SK-N-SH (cell line): ENCODE results near the gene MCM9. TPM values are rescaled to one million over a fixed set of nuclear protein-coding genes. Genes with fewer than 3 reads are reported as not detected.
A peak's percentile ranks its signal among the peaks of the same experiment; 100 is the strongest.

Experiments
- CTCF ChIA-PET: fragments of 300-600, 350-600 bp; formaldehyde crosslinking; extraction: SDS; loops from one replicate; lab custom pipeline; 2021; lab: Yijun Ruan, JAX
- POLR2A ChIA-PET: fragments of 350-600 bp; sonication (Branson Sonifier 250); formaldehyde crosslinking; extraction: SDS; loops from one replicate; lab custom pipeline; 2020; ENCODE audit warnings: antibody characterized with exemption, inconsistent platforms; lab: Yijun Ruan, JAX
- DNase-seq: peaks from one replicate; pipeline ENCODE4 v3.0.0; 2012
- H2AFZ ChIP-seq: fragments of 200-600 bp; sonication (generic); 2 replicates; pipeline ENCODE4 v1.8.1; 2016; ENCODE audit warnings: antibody characterized with exemption, mild to moderate bottlenecking, low read depth
- H3F3A ChIP-seq: fragments of 200-600 bp; sonication (generic); replicated peaks from 2 replicates; pipeline ENCODE3; 2016; ENCODE audit warnings: antibody characterized with exemption, mild to moderate bottlenecking; ENCODE audit not compliant: insufficient read depth
- H3K27ac ChIP-seq, 2 experiments: fragments of 200-500 bp in 1 of 2; fragments of 200-600 bp in 1 of 2; sonication (Bioruptor generic) in 1 of 2; sonication (generic), shearing (Covaris generic) in 1 of 2; 2 replicates each; pipeline versions ENCODE4 v1.5.1 to v1.6.1; 2014 to 2016; ENCODE audit warnings: low read depth in 2 of 2, inconsistent platforms in 1 of 2, low read length in 1 of 2, mild to moderate bottlenecking in 1 of 2, mixed read lengths in 1 of 2
- H3K27me3 ChIP-seq: fragments of 200-600 bp; sonication (generic), shearing (Covaris generic); 2 replicates; pipeline ENCODE4 v1.6.1; 2016; ENCODE audit warnings: mixed run types; ENCODE audit not compliant: insufficient read depth
- H3K36me3 ChIP-seq, 2 experiments: fragments of 200-500 bp in 1 of 2; fragments of 200-600 bp in 1 of 2; sonication (Bioruptor generic) in 1 of 2; sonication (generic) in 1 of 2; replicated peaks in 1 of 2; 2 replicates each; pipeline versions ENCODE3 to v1.5.1; 2014 to 2016; ENCODE audit warnings: low read length in 1 of 2, mild to moderate bottlenecking in 1 of 2; ENCODE audit not compliant: insufficient read depth in 2 of 2, control insufficient read depth in 1 of 2
- H3K4me1 ChIP-seq, 2 experiments: fragments of 200-500 bp in 1 of 2; fragments of 200-600 bp in 1 of 2; sonication (Bioruptor generic) in 1 of 2; sonication (generic), shearing (Covaris generic) in 1 of 2; 2 replicates each; pipeline versions ENCODE4 v1.5.1 to v1.6.1; 2014 to 2016; ENCODE audit warnings: low read depth in 1 of 2, low read length in 1 of 2, mixed run types in 1 of 2; ENCODE audit not compliant: insufficient read depth in 2 of 2, control insufficient read depth in 1 of 2
- H3K4me2 ChIP-seq: fragments of 200-600 bp; sonication (generic), shearing (Covaris generic); 2 replicates; pipeline ENCODE4 v1.6.1; 2017; ENCODE audit warnings: mixed run types
- H3K4me3 ChIP-seq, 2 experiments: fragments of 200-500 bp in 1 of 2; fragments of 200-600 bp in 1 of 2; sonication (Bioruptor generic) in 1 of 2; sonication (generic), shearing (Covaris generic) in 1 of 2; 2 replicates each; pipeline versions ENCODE4 v1.5.1 to v1.8.1; 2014 to 2016; ENCODE audit warnings: low read depth in 2 of 2, inconsistent platforms in 1 of 2, low read length in 1 of 2, mild to moderate bottlenecking in 1 of 2, mixed read lengths in 1 of 2, moderate library complexity in 1 of 2
- H3K79me2 ChIP-seq: fragments of 200-600 bp; sonication (generic); 2 replicates; pipeline ENCODE4 v1.8.1; 2017; ENCODE audit warnings: mild to moderate bottlenecking; ENCODE audit not compliant: insufficient read depth
- H3K9ac ChIP-seq: fragments of 200-600 bp; sonication (generic); 2 replicates; pipeline ENCODE4 v1.6.1; 2017; ENCODE audit warnings: mixed run types
- H3K9me2 ChIP-seq: fragments of 200-600 bp; sonication (generic); 2 replicates; pipeline ENCODE4 v1.6.1; 2017; ENCODE audit warnings: mixed run types
- H3K9me3 ChIP-seq: fragments of 200-600 bp; sonication (generic); 2 replicates; pipeline ENCODE4 v1.6.1; 2017; ENCODE audit warnings: mixed run types, mild to moderate bottlenecking, moderate library complexity
- H4K20me1 ChIP-seq: fragments of 200-600 bp; sonication (generic); 2 replicates; pipeline ENCODE4 v1.6.1; 2017; ENCODE audit warnings: mild to moderate bottlenecking, mixed run types; ENCODE audit not compliant: insufficient read depth
- FOSL2 ChIP-seq: IDR thresholded peaks from 2 replicates; pipeline ENCODE4 v1.4.0; 2012; ENCODE audit warnings: low read depth, mild to moderate bottlenecking, moderate library complexity, borderline replicate concordance
- IRF3 ChIP-seq: fragments of 150-350 bp; IDR thresholded peaks from 2 replicates; pipeline ENCODE4 v1.6.1; 2016; ENCODE audit warnings: mild to moderate bottlenecking, low read depth, low read length
- MAX ChIP-seq: IDR thresholded peaks from 2 replicates; pipeline ENCODE4 v1.4.0; 2012; ENCODE audit warnings: low read depth
- MXI1 ChIP-seq: IDR thresholded peaks from 2 replicates; pipeline ENCODE4 v1.6.1; 2012; ENCODE audit warnings: mild to moderate bottlenecking, low read depth, low read length, improper control_type of control experiment
- PBX3 ChIP-seq: IDR thresholded peaks from 2 replicates; pipeline ENCODE4; 2012
- RFX5 ChIP-seq: IDR thresholded peaks from 2 replicates; pipeline ENCODE4 v1.6.1; 2012; ENCODE audit warnings: mild to moderate bottlenecking, improper control_type of control experiment, low read length
- WGBS: methylation state at CpG from one replicate; pipeline ENCODE4 v1.1.6; 2017; ENCODE audit warnings: low lambda C conversion rate; 5-methylcytosine and 5-hydroxymethylcytosine counted together
- polyA plus RNA-seq, 3 experiments: library from polyadenylated mRNA; depleted of rRNA; stranded (reverse); fragments of >200 nt; gene quantifications; 2 replicates each; pipeline ENCODE4 v1.2.3, GENCODE V29; 2012

Gene MCM9
- polyA plus RNA-seq, 1 of the 3 experiments (the other 2 are of a cell fraction) = 1.7 TPM

- WGBS = 54% methylated on average over 4 of the region's 4 CpGs
- Histone ChIP-seq H3K27ac (peak overlapping the region in 1 of 2 experiments; percentile 83; a peak in 2 of 4 replicates), H3K9ac (no peak overlapping the region), H3F3A (peaks cover 6% of the 10 kb centered on the region), H4K20me1 (no peaks in the 10 kb centered on the region), H3K36me3 (peaks cover 0 to 3% of the 10 kb centered on the region in 2 experiments), H3K9me3 (no peaks in the 10 kb centered on the region), H3K4me1 (peaks cover 7 to 14% of the 10 kb centered on the region in 2 experiments; a peak in 3 of 4 replicates), H3K79me2 (no peaks in the 10 kb centered on the region; the same call in 1 of the 2 replicates), H3K27me3 (no peaks in the 10 kb centered on the region), H3K4me3 (no peak overlapping the region), H3K9me2 (no peaks in the 10 kb centered on the region), H3K4me2 (no peak overlapping the region), H2AFZ (no peak overlapping the region)
- POLR2A ChIA-PET = no interaction called here
- TF ChIP-seq RFX5 (peak; percentile 60; the same call in 1 of the 2 replicates), MXI1 (peak; percentile 16; the same call in 1 of the 2 replicates), IRF3 (no peak)
- CTCF ChIA-PET = interaction anchor here (0.9 to 1.8 kb wide), 5 partner anchors 8 to 222 kb away, joined by 3 to 6 read pairs (median 4); no protein-coding TSS in a partner anchor
- DNase-seq = peak; percentile 55
Observed at GRCh38 chr6:118889163-118889562, 45.8 kb downstream of the MCM9 start.

GRCh38 chr6:118886641-118887040 lies 48.3 kb downstream of the MCM9 start:
- Histone ChIP-seq H3K36me3 (peaks cover 0 to 3% of the 10 kb centered on the region in 2 experiments), H3K9me2 (no peaks in the 10 kb centered on the region), H3K9ac (no peak overlapping the region), H3K4me1 (peaks cover 0 to 6% of the 10 kb centered on the region in 2 experiments; a peak in 2 of 4 replicates), H4K20me1 (no peaks in the 10 kb centered on the region), H3K79me2 (peaks cover 3% of the 10 kb centered on the region; the same call in 1 of the 2 replicates), H3K27ac (no peak overlapping the region), H3F3A (no peaks in the 10 kb centered on the region), H3K27me3 (no peaks in the 10 kb centered on the region), H3K4me2 (no peak overlapping the region), H3K4me3 (no peak overlapping the region), H3K9me3 (no peaks in the 10 kb centered on the region), H2AFZ (no peak overlapping the region)
- DNase-seq = no peak
- ChIA-PET CTCF (no interaction called here), POLR2A (no interaction called here)
- WGBS = 93% methylated on average over 6 of the region's 6 CpGs
- TF ChIP-seq PBX3 (no peak), MAX (no peak), MXI1 (no peak), FOSL2 (no peak)
